Liver (tissue), 10 donors: ENCODE measurements around the gene MED29. TPM values are rescaled to one million over a fixed set of nuclear protein-coding genes. Genes with fewer than 3 reads are reported as not detected.

Experiments
- DNase-seq: peaks from one replicate; pipeline ENCODE4 v3.0.0-alpha.2; 2017; ENCODE audit warnings: low spot score
- H3K27ac ChIP-seq, 2 donors: one replicate each; pipeline ENCODE4 v1.7.0; 2013; ENCODE audit warnings: inconsistent platforms in 2 of 2, low read length in 2 of 2, control low read depth in 1 of 2, low read depth in 1 of 2, mild to moderate bottlenecking in 1 of 2
- H3K27me3 ChIP-seq, 4 donors: one replicate each; pipeline versions ENCODE4 v1.6.1 to v1.7.0; 2013; ENCODE audit warnings: low read length in 3 of 4, inconsistent platforms in 1 of 4, mild to moderate bottlenecking in 1 of 4, moderate library complexity in 1 of 4; ENCODE audit not compliant: control insufficient read depth in 4 of 4, insufficient read depth in 4 of 4
- H3K36me3 ChIP-seq, 4 donors: one replicate each; pipeline versions ENCODE4 v1.6.1 to v1.7.0; 2013; ENCODE audit warnings: low read length in 3 of 4, mild to moderate bottlenecking in 3 of 4, low read depth in 1 of 4, moderate library complexity in 1 of 4; ENCODE audit not compliant: control insufficient read depth in 4 of 4, insufficient read depth in 3 of 4
- H3K4me1 ChIP-seq, 4 donors: one replicate each; pipeline versions ENCODE4 v1.6.1 to v1.7.0; 2013; ENCODE audit warnings: low read length in 3 of 4, mild to moderate bottlenecking in 3 of 4, moderate library complexity in 1 of 4; ENCODE audit not compliant: control insufficient read depth in 4 of 4, insufficient read depth in 4 of 4
- H3K4me3 ChIP-seq, 3 donors: one replicate each; pipeline versions ENCODE4 v1.6.1 to v1.7.0; 2013; ENCODE audit warnings: low read length in 3 of 3, control low read depth in 1 of 3, low read depth in 1 of 3, mild to moderate bottlenecking in 1 of 3
- H3K9ac ChIP-seq, 2 donors: one replicate each; pipeline ENCODE4 v1.7.0; 2013; ENCODE audit warnings: low read length in 2 of 2, mild to moderate bottlenecking in 2 of 2, moderate library complexity in 2 of 2, control low read depth in 1 of 2, low read depth in 1 of 2
- H3K9me3 ChIP-seq, 4 donors: one replicate each; pipeline versions ENCODE4 v1.6.1 to v1.7.0; 2013; ENCODE audit warnings: low read length in 3 of 4; ENCODE audit not compliant: control insufficient read depth in 4 of 4
- ATF3 ChIP-seq: IDR thresholded peaks from 2 replicates; pipeline ENCODE4 v1.6.1; 2016; ENCODE audit warnings: antibody characterized with exemption
- CTCF ChIP-seq: fragments of 150-350 bp; IDR thresholded peaks from 2 replicates; pipeline ENCODE4 v1.5.1; 2017; ENCODE audit warnings: improper control_type of control experiment, low read depth, low read length; ENCODE audit not compliant: missing input control
- EGR1 ChIP-seq, 2 donors: IDR thresholded peaks; 2 replicates each; pipeline ENCODE4 v1.6.1; 2016 to 2018; ENCODE audit warnings: antibody characterized with exemption in 2 of 2, low read depth in 2 of 2
- FOXA1 ChIP-seq: IDR thresholded peaks from 2 replicates; pipeline ENCODE4 v1.6.1; 2016; ENCODE audit warnings: antibody characterized with exemption
- FOXA2 ChIP-seq: IDR thresholded peaks from 2 replicates; pipeline ENCODE4 v1.6.1; 2016; ENCODE audit warnings: antibody characterized with exemption
- GABPA ChIP-seq, 2 donors: IDR thresholded peaks in 1 of 2; conservative IDR thresholded peaks in 1 of 2; 2 replicates each; pipeline ENCODE4 v1.6.1; 2016; ENCODE audit warnings: antibody characterized with exemption in 2 of 2, mild to moderate bottlenecking in 1 of 2, moderate library complexity in 1 of 2
- HNF4A ChIP-seq, 2 donors: conservative IDR thresholded peaks; 2 replicates each; pipeline ENCODE4 v1.6.1; 2016; ENCODE audit warnings: antibody characterized with exemption in 2 of 2, mild to moderate bottlenecking in 2 of 2
- HNF4G ChIP-seq: IDR thresholded peaks from 2 replicates; pipeline ENCODE4 v1.6.1; 2016; ENCODE audit warnings: antibody characterized with exemption
- JUND ChIP-seq, 2 donors: IDR thresholded peaks; 2 replicates each; pipeline ENCODE4 v1.6.1; 2016; ENCODE audit warnings: antibody characterized with exemption in 2 of 2
- MAX ChIP-seq: IDR thresholded peaks from 2 replicates; pipeline ENCODE4 v1.6.1; 2016; ENCODE audit warnings: antibody characterized with exemption
- NR2F2 ChIP-seq: IDR thresholded peaks from 2 replicates; pipeline ENCODE4 v1.6.1; 2016; ENCODE audit warnings: antibody characterized with exemption
- RAD21 ChIP-seq, 2 donors: IDR thresholded peaks; 2 replicates each; pipeline ENCODE4 v1.6.1; 2016; ENCODE audit warnings: antibody characterized with exemption in 2 of 2, mild to moderate bottlenecking in 2 of 2
- RXRA ChIP-seq, 2 donors: IDR thresholded peaks; 2 replicates each; pipeline ENCODE4 v1.6.1; 2017 to 2018; ENCODE audit warnings: antibody characterized with exemption in 2 of 2, mild to moderate bottlenecking in 1 of 2
- SP1 ChIP-seq: IDR thresholded peaks from 2 replicates; pipeline ENCODE4 v1.6.1; 2018; ENCODE audit warnings: antibody characterized with exemption, mild to moderate bottlenecking
- TAF1 ChIP-seq: conservative IDR thresholded peaks from 2 replicates; pipeline ENCODE4 v1.6.1; 2016; ENCODE audit warnings: antibody characterized with exemption, mild to moderate bottlenecking
- YY1 ChIP-seq: IDR thresholded peaks from 2 replicates; pipeline ENCODE4 v1.6.1; 2016; ENCODE audit warnings: antibody characterized with exemption, mild to moderate bottlenecking
- ZBTB33 ChIP-seq: IDR thresholded peaks from 2 replicates; pipeline ENCODE4 v1.6.1; 2016; ENCODE audit warnings: antibody characterized with exemption
- WGBS: extraction: QIAGEN DNeasy Blood & Tissue Kit; methylation state at CpG from one replicate; pipeline ENCODE4 v1.1.7; 2013; 5-methylcytosine and 5-hydroxymethylcytosine counted together
- polyA plus RNA-seq, 2 donors: library from polyadenylated mRNA; stranded (reverse) in 1 of 2; unstranded in 1 of 2; fragments of 200-250 nt in 1 of 2; fragments of >200 nt in 1 of 2; fragmentation: Nextera tagmentation in 1 of 2; extraction: Ambion mirVana in 1 of 2; gene quantifications; one replicate each; pipeline versions ENCODE4 v1.2.1 to v1.2.3, GENCODE V29; 2013 to 2015
- small RNA-seq: library from RNA; depleted of rRNA; stranded (forward); fragments of <200 nt; gene quantifications from one replicate; pipeline ENCODE3, GENCODE V24; 2014
- total RNA-seq, 2 donors: library from RNA; depleted of rRNA; stranded (reverse); fragments of >200 nt; gene quantifications; one replicate each; pipeline ENCODE4 v1.2.3, GENCODE V29; 2014
- TF ChIP-seq, protein P1 (sequence below): IDR thresholded peaks from 2 replicates; pipeline ENCODE4 v1.6.1; 2016; ENCODE audit warnings: antibody characterized with exemption, mild to moderate bottlenecking
- donor health status: healthy.
- donor health status: healthy.
- donor health status: healthy.
- donor health status: healthy.
- donor health status: healthy.

The MED29 gene
- total and polyA plus RNA-seq, 4 donors = 11.0 to 24.2 (median 17.4) TPM

DNA sequence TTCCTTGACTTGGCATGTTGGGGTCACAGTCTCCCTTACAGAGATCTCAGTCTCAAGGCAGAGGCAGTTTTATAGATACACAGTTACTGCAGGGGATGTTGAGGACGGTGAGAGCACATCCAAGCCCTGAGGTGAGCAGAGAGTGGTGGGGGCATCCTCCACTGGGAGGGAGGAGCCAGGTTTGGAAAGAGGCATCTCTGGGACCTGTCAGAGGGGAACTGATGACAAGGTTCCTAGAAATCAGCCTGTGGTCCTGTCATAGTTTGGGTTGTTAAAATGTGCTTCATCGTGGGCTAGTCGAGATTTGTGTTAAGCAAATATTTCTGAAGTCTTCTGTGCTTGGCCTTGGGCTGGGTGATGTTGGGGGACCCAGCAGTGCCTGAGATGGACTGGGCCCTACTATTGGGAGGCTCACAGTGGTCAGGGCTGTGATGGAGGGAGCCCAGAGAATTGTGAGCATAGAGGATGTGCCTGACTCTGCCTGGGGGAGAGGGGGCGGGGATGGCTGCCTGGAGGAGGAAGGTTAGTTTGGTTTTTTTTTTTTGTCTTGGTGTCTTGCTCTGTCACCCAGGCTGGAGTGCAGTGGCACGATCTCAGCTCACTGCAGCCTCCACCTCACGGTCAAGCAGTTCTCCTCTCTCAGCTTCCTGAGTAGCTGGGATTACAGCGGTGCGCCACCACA lies 58.1 kb downstream of the MED29 start:
- WGBS = 84% methylated on average over 8 of the region's 8 CpGs
- no peaks in the 10 kb centered on the region for H3K27me3 ChIP-seq

More for the DNA sequence above, 58.1 kb downstream of the MED29 start:
- Histone ChIP-seq H3K9me3 (no peaks in the 10 kb centered on the region), H3K36me3 (peaks cover 0 to 18% (median 7%) of the 10 kb centered on the region in 4 donors), H3K4me3 (no peak overlapping the region), H3K9ac (no peak overlapping the region), H3K27ac (no peak overlapping the region), H3K4me1 (peaks cover 13 to 38% (median 27%) of the 10 kb centered on the region in 4 donors)
- no peak for DNase-seq
- TF ChIP-seq FOXA2 (no peak), GABPA (IDR thresholded peaks at IDR 0.05 in 1 of 2, conservative IDR thresholded peaks at IDR 0.05 in 1 of 2) (no peak), ATF3 (no peak), NR2F2 (no peak), YY1 (no peak), TAF1 (no peak), SP1 (no peak), JUND (IDR thresholded peaks at IDR 0.05) (no peak), HNF4G (no peak), ZBTB33 (no peak), MAX (no peak), HNF4A (conservative IDR thresholded peaks at IDR 0.05) (no peak), EGR1 (IDR thresholded peaks at IDR 0.05; ENCODE audit: low read depth in 2 of 2) (no peak), FOXA1 (no peak), RXRA (IDR thresholded peaks at IDR 0.05) (no peak), CTCF (no peak), RAD21 (IDR thresholded peaks at IDR 0.05) (no peak)
- TF ChIP-seq, protein P1, sequence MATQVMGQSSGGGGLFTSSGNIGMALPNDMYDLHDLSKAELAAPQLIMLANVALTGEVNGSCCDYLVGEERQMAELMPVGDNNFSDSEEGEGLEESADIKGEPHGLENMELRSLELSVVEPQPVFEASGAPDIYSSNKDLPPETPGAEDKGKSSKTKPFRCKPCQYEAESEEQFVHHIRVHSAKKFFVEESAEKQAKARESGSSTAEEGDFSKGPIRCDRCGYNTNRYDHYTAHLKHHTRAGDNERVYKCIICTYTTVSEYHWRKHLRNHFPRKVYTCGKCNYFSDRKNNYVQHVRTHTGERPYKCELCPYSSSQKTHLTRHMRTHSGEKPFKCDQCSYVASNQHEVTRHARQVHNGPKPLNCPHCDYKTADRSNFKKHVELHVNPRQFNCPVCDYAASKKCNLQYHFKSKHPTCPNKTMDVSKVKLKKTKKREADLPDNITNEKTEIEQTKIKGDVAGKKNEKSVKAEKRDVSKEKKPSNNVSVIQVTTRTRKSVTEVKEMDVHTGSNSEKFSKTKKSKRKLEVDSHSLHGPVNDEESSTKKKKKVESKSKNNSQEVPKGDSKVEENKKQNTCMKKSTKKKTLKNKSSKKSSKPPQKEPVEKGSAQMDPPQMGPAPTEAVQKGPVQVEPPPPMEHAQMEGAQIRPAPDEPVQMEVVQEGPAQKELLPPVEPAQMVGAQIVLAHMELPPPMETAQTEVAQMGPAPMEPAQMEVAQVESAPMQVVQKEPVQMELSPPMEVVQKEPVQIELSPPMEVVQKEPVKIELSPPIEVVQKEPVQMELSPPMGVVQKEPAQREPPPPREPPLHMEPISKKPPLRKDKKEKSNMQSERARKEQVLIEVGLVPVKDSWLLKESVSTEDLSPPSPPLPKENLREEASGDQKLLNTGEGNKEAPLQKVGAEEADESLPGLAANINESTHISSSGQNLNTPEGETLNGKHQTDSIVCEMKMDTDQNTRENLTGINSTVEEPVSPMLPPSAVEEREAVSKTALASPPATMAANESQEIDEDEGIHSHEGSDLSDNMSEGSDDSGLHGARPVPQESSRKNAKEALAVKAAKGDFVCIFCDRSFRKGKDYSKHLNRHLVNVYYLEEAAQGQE = no peak

Small RNA genes within 50 kb of the gene (small RNA-seq; reads per million reads assigned to genes)
- gene AC011445.2 = 0.07 reads per million
- not detected for gene MIR4530
- gene RN7SL566P = not detected

Other genes with a start within 250 kb of the MED29 start
- not detected for gene NCCRP1, start 194.4 kb upstream of the MED29 start, total RNA-seq
- not detected for gene NCCRP1, start 194.4 kb upstream of the MED29 start, polyA plus RNA-seq
- gene SYCN, start 187.1 kb upstream of the MED29 start, total RNA-seq = not detected
- gene SYCN, start 187.1 kb upstream of the MED29 start, polyA plus RNA-seq = not detected
- gene IFNL3, start 146.4 kb upstream of the MED29 start, total RNA-seq = not detected
- not detected for gene IFNL3, start 146.4 kb upstream of the MED29 start, polyA plus RNA-seq
- gene IFNL4, start 142.5 kb upstream of the MED29 start, total RNA-seq = not detected
- gene IFNL4, start 142.5 kb upstream of the MED29 start, polyA plus RNA-seq = not detected
- not detected for gene IFNL2, start 123.0 kb upstream of the MED29 start, total RNA-seq
- not detected for gene IFNL2, start 123.0 kb upstream of the MED29 start, polyA plus RNA-seq
- gene IFNL1, start 95.0 kb upstream of the MED29 start, total RNA-seq = not detected
- not detected for gene IFNL1, start 95.0 kb upstream of the MED29 start, polyA plus RNA-seq
- under 1 TPM; 0.75 to 0.98 TPM for gene LRFN1, start 70.5 kb upstream of the MED29 start, total RNA-seq
- under 1 TPM; 0.11 to 0.55 TPM for gene LRFN1, start 70.5 kb upstream of the MED29 start, polyA plus RNA-seq
- 10 to 100 TPM in 1 of 2 donors, 1 to 10 TPM in 1; 9.1 to 20.6 TPM for gene GMFG, start 55.3 kb upstream of the MED29 start, total RNA-seq
- gene GMFG, start 55.3 kb upstream of the MED29 start, polyA plus RNA-seq = 10 to 100 TPM; 19.1 to 24.2 TPM
- 10 to 100 TPM; 22.5 to 38.4 TPM for gene SAMD4B, start 49.0 kb upstream of the MED29 start, total RNA-seq
- gene SAMD4B, start 49.0 kb upstream of the MED29 start, polyA plus RNA-seq = 10 to 100 TPM; 17.3 to 39.4 TPM
- 10 to 100 TPM; 13.7 to 16.7 TPM for gene PAF1, start 272 bp upstream of the MED29 start, total RNA-seq
- 10 to 100 TPM; 21.2 to 29.4 TPM for gene PAF1, start 272 bp upstream of the MED29 start, polyA plus RNA-seq
- 1 to 10 TPM; 3.6 to 9.0 TPM for gene ZFP36, start 15.5 kb downstream of the MED29 start, total RNA-seq
- 10 to 100 TPM; 62.0 to 91.9 TPM for gene ZFP36, start 15.5 kb downstream of the MED29 start, polyA plus RNA-seq
- gene PLEKHG2, start 21.3 kb downstream of the MED29 start, total RNA-seq = 1 to 10 TPM; 3.7 to 4.5 TPM
- gene PLEKHG2, start 21.3 kb downstream of the MED29 start, polyA plus RNA-seq = 1 to 10 TPM; 2.1 to 2.2 TPM
- gene RPS16, start 44.6 kb downstream of the MED29 start, total RNA-seq = 100 to 1,000 TPM; 109 to 111 TPM
- 1,000 to 10,000 TPM in 1 of 2 donors, 100 to 1,000 TPM in 1; 324 to 1,094 TPM for gene RPS16, start 44.6 kb downstream of the MED29 start, polyA plus RNA-seq
- gene SUPT5H, start 54.2 kb downstream of the MED29 start, total RNA-seq = 10 to 100 TPM; 19.3 to 48.0 TPM
- 10 to 100 TPM; 42.5 to 52.5 TPM for gene SUPT5H, start 54.2 kb downstream of the MED29 start, polyA plus RNA-seq
- 10 to 100 TPM; 24.3 to 28.9 TPM for gene TIMM50, start 89.5 kb downstream of the MED29 start, total RNA-seq
- gene TIMM50, start 89.5 kb downstream of the MED29 start, polyA plus RNA-seq = 10 to 100 TPM; 32.1 to 39.9 TPM
- not detected for gene DLL3, start 107.6 kb downstream of the MED29 start, total RNA-seq
- not detected for gene DLL3, start 107.6 kb downstream of the MED29 start, polyA plus RNA-seq
- not detected for gene SELENOV, start 123.8 kb downstream of the MED29 start, total RNA-seq
- not detected for gene SELENOV, start 123.8 kb downstream of the MED29 start, polyA plus RNA-seq
- 1 to 10 TPM; 1.1 to 1.4 TPM for gene EID2B, start 141.5 kb downstream of the MED29 start, total RNA-seq
- gene EID2B, start 141.5 kb downstream of the MED29 start, polyA plus RNA-seq = 1 to 10 TPM in 1 of 2 donors, under 1 TPM in 1; 0.38 to 1.1 TPM
- gene EID2, start 148.8 kb downstream of the MED29 start, total RNA-seq = 1 to 10 TPM; 3.3 to 8.5 TPM
- gene EID2, start 148.8 kb downstream of the MED29 start, polyA plus RNA-seq = 1 to 10 TPM; 1.5 to 5.7 TPM
- gene LGALS13, start 211.1 kb downstream of the MED29 start, total RNA-seq = not detected
- gene LGALS13, start 211.1 kb downstream of the MED29 start, polyA plus RNA-seq = not detected